ENCODE measurements around the gene SLC12A6.

DNA sequence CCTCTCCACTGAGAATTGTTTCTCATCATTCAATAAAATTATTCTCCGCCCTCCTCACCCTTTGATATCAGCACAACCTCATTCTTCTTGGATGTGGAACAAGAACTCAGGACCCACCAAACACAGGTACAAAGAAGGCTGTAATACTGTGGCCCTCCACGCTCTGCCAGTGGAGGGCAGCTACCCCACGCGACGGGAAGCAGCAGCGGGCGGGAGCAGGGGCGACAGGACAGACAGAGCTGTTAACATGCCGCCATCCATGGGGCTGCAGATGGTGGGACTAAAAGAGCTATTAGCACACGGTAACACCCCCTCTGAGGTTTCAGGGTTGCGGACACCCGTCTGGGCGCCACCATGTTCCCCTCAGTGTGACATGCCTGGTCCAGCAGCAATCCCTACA is 75.2 kb downstream of the SLC12A6 start:
- no peak for TF ChIP-seq TARDBP (IDR thresholded peaks at IDR 0.05)
- TF ChIP-seq PKNOX1 (IDR thresholded peaks at IDR 0.05): no peak
- no peak for TF ChIP-seq L3MBTL2 (conservative IDR thresholded peaks at IDR 0.05)
- TF ChIP-seq SUZ12 (IDR thresholded peaks at IDR 0.05): no peak
